ENCODE data around the gene UQCR10. TPM values are rescaled to one million over a fixed set of nuclear protein-coding genes. Genes with fewer than 3 reads are reported as not detected.

UQCR10 gene
- total RNA-seq, 4 donors from 2014 or later: 54.3 to 78.6 (median 64.9) TPM

DNA sequence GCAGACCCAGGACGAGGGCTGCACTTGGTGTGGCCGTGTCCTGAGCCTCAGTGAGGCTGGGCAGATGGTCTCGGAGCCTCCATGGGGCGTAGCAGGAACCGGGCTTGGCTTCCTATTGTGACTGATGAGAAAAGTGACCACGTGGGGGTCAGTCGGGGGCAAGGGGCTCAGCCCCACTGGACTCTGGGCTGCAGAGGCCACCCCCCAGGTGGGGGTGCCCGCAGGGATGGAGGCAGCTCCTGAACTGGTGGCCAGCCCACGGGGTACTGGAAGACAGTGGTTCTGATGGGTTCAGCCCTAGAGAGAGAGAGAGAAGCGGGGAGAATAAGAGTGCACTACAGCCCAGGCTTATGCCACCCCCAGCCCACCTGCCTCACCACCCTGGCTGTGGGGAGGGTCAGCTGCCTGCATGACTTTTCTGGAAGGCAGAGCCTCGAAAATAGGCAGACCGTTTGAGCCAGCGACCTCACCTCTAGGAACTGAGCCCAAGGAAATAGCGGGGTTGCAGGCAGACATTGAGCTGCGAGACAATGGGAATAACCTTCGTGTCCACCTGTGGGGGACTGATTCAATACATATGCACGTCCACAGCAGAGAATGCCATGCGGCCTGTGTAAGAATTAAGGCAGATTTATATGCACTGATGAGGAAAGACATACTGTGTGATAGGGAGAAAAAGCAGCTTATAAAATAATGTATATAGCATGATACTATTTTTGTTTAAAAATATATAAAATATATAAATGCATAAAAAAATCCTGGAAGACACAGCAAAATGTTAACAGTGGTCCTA lies 35.9 kb upstream of the UQCR10 start:
- Histone ChIP-seq H3K4me3 (no peak overlapping the region), H3K27me3 (peaks cover 7% of the 10 kb centered on the region), H3K9me3 (no peaks in the 10 kb centered on the region), H3K27ac (no peak overlapping the region), H3K4me1 (peaks cover 0 to 8% (median 0%) of the 10 kb centered on the region in 3 donors), H3K36me3 (peaks cover 0 to 70% of the 10 kb centered on the region in 2 donors)
- ATAC-seq: no peak
- whole genome bisulfite sequencing, 2 donors (ENCODE audit: low coverage in 1 of 2): 87 to 90% methylated on average over 3 to 9 of the region's 18 CpGs
- no peak for TF ChIP-seq POLR2AphosphoS5 (IDR thresholded peaks at IDR 0.05)
- no peak for TF ChIP-seq POLR2A (IDR thresholded peaks at IDR 0.05)
- TF ChIP-seq, protein P1, sequence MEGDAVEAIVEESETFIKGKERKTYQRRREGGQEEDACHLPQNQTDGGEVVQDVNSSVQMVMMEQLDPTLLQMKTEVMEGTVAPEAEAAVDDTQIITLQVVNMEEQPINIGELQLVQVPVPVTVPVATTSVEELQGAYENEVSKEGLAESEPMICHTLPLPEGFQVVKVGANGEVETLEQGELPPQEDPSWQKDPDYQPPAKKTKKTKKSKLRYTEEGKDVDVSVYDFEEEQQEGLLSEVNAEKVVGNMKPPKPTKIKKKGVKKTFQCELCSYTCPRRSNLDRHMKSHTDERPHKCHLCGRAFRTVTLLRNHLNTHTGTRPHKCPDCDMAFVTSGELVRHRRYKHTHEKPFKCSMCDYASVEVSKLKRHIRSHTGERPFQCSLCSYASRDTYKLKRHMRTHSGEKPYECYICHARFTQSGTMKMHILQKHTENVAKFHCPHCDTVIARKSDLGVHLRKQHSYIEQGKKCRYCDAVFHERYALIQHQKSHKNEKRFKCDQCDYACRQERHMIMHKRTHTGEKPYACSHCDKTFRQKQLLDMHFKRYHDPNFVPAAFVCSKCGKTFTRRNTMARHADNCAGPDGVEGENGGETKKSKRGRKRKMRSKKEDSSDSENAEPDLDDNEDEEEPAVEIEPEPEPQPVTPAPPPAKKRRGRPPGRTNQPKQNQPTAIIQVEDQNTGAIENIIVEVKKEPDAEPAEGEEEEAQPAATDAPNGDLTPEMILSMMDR (IDR thresholded peaks at IDR 0.05): no peak
- no peak for TF ChIP-seq EP300 (IDR thresholded peaks at IDR 0.05)

GRCh38 chr22:29732883-29733282 lies 34.3 kb upstream of the UQCR10 start:
- no peaks in the 10 kb centered on the region for H3K4me1 ChIP-seq
- WGBS, 2 donors (ENCODE audit: low coverage in 1 of 2): 80 to 100% methylated on average over 2 of the region's 6 CpGs
- H3K27ac ChIP-seq: no peak overlapping the region
- H3K27me3 ChIP-seq: no peaks in the 10 kb centered on the region
- H3K4me3 ChIP-seq: no peak overlapping the region
- no peak for TF ChIP-seq EP300 (IDR thresholded peaks at IDR 0.05)
- TF ChIP-seq POLR2A (IDR thresholded peaks at IDR 0.05): no peak
- TF ChIP-seq, protein P1 (IDR thresholded peaks at IDR 0.05): no peak
- TF ChIP-seq POLR2AphosphoS5 (IDR thresholded peaks at IDR 0.05): no peak
- H3K36me3 ChIP-seq: peaks cover 0 to 83% of the 10 kb centered on the region in 2 donors
- ATAC-seq: no peak
- no peaks in the 10 kb centered on the region for H3K9me3 ChIP-seq

GRCh38 chr22:29733362-29734201 lies 33.6 kb upstream of the UQCR10 start:
- no peak overlapping the region for H3K27ac ChIP-seq
- peaks cover 0 to 90% of the 10 kb centered on the region in 2 donors for H3K36me3 ChIP-seq
- TF ChIP-seq POLR2AphosphoS5 (IDR thresholded peaks at IDR 0.05): no peak
- no peak for TF ChIP-seq EP300 (IDR thresholded peaks at IDR 0.05)
- H3K4me3 ChIP-seq: no peak overlapping the region
- H3K27me3 ChIP-seq: no peaks in the 10 kb centered on the region
- no peaks in the 10 kb centered on the region for H3K4me1 ChIP-seq
- no peaks in the 10 kb centered on the region for H3K9me3 ChIP-seq
- ATAC-seq: no peak
- WGBS, 2 donors (ENCODE audit: low coverage in 1 of 2): 58% methylated on average over 9 of the region's 19 CpGs; no CpG with 5 or more reads in 1 of the 2 donors

DNA sequence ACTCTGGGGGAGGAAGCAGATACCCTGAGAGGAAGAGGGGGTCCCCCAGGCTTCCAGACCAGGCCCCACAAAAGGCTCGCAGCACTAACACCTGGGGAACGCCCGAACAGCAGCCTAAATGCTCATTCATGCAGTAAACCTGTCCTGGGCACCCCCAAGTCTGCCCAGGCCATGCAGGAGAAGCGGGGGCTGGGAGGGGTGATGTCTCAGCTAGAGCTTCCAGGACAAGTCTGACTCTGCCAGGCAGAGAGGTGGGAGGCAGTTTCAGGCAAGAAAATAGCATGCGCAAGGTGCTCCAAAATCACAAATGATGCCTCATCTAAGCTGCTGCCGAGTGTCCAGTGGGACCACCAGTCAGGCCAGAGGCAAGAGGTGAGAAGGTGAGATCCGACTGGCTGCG lies 32.8 kb upstream of the UQCR10 start:
- TF ChIP-seq, protein P1 (IDR thresholded peaks at IDR 0.05): no peak
- TF ChIP-seq POLR2AphosphoS5 (IDR thresholded peaks at IDR 0.05) (no peak), EP300 (IDR thresholded peaks at IDR 0.05) (no peak), POLR2A (IDR thresholded peaks at IDR 0.05) (no peak)
- H3K9me3 ChIP-seq: no peaks in the 10 kb centered on the region
- H3K27me3 ChIP-seq: no peaks in the 10 kb centered on the region
- 80% methylated on average over 3 of the region's 8 CpGs; no CpG with 5 or more reads in 1 of the 2 donors for WGBS, 2 donors (ENCODE audit: low coverage in 1 of 2)
- H3K4me1 ChIP-seq: no peaks in the 10 kb centered on the region
- H3K4me3 ChIP-seq: no peak overlapping the region
- no peak for ATAC-seq
- H3K36me3 ChIP-seq: peaks cover 0 to 94% of the 10 kb centered on the region in 2 donors
- H3K27ac ChIP-seq: no peak overlapping the region

DNA sequence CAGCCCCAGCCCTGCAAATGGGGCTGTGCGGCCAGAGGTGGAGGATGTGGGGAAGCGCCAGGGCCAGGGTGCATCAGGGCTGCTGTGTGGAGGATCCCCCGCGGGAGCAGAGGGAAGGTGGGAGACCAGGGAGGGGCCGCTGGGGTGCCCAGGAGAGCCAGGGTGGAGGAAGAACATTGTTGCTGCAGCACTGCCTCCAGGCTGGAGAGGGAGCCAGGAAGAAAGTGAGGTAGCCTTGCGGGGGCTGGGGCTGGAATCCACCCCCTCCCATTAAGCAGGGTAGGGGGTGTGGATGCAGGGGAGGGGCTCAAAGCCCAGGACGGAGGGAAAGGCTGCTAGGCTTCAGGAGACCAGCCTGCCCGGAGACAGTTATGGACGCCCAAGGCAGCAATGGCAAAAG lies 32.3 kb upstream of the UQCR10 start:
- no peaks in the 10 kb centered on the region for H3K4me1 ChIP-seq
- no peak for TF ChIP-seq EP300 (IDR thresholded peaks at IDR 0.05)
- no peak for TF ChIP-seq POLR2AphosphoS5 (IDR thresholded peaks at IDR 0.05)
- TF ChIP-seq POLR2A (IDR thresholded peaks at IDR 0.05): no peak
- TF ChIP-seq, protein P1 (IDR thresholded peaks at IDR 0.05): no peak
- no peak overlapping the region for H3K27ac ChIP-seq
- no peak overlapping the region for H3K4me3 ChIP-seq
- H3K36me3 ChIP-seq: peaks cover 0 to 94% of the 10 kb centered on the region in 2 donors
- ATAC-seq: no peak
- 67 to 87% methylated on average over 4 to 5 of the region's 9 CpGs for WGBS, 2 donors (ENCODE audit: low coverage in 1 of 2)
- no peaks in the 10 kb centered on the region for H3K27me3 ChIP-seq
- no peaks in the 10 kb centered on the region for H3K9me3 ChIP-seq

All from gastroesophageal sphincter (tissue), 4 donors.